GM12892 (cell line): ENCODE data around the gene MYBPC1.

Source experiments
- POLR2A ChIP-seq: IDR thresholded peaks from 2 replicates; pipeline ENCODE4 v1.6.1; 2011; ENCODE audit warnings: low read depth, low read length, control low read depth
- POLR2AphosphoS5 ChIP-seq: IDR thresholded peaks from 2 replicates; pipeline ENCODE4 v1.6.1; 2011; ENCODE audit warnings: low read depth, low read length, control low read depth
- TAF1 ChIP-seq: IDR thresholded peaks from 2 replicates; pipeline ENCODE4 v1.6.1; 2011; ENCODE audit warnings: low read depth, mild to moderate bottlenecking, control low read depth, low read length, borderline replicate concordance

DNA sequence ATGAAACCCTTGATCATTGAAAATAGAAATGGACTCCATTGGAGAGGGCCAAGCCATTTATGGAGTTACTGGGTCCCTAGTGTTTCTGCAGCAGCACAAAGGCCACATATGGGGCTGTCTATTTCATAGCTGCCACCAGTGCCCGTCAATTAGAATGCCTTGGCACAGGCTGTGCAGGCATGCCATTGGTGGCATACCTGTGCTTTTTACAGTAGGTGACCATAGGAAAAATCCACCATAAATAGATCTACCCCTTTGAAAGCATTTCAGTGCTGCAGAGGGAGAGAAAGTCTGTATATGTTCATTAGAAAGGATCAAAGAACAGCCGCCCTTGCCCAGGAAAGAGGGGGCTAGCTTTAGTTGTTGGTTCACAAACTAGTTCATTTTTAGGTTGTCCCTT lies 13.1 kb downstream of the MYBPC1 start:
- no peak for TF ChIP-seq POLR2A
- no peak for TF ChIP-seq POLR2AphosphoS5
- TF ChIP-seq TAF1: no peak
